ENCODE data around the gene NUP160.
"Not testable (repeated sequence)": the region's sequence is repeated elsewhere in the genome, so short reads cannot be mapped to it uniquely, and the experiment has no call there.

Gene NUP160

GRCh38 chr11:47861728-47862127, 13.6 kb upstream of the NUP160 start:
- DNase-seq (ENCODE audit: low spot score): no peak

- no peak for DNase-seq (ENCODE audit: low spot score)
These were observed 12.4 kb upstream of the NUP160 start for GRCh38 chr11:47860536-47860935.

GRCh38 chr11:47857892-47858543, 9.9 kb upstream of the NUP160 start:
- DNase-seq (ENCODE audit: low spot score): peak; percentile 71

- DNase-seq (ENCODE audit: low spot score): peak; percentile 43
These were observed 9.3 kb upstream of the NUP160 start for GRCh38 chr11:47857485-47857884.

GRCh38 chr11:47856186-47856585, 8.0 kb upstream of the NUP160 start:
- no peak for DNase-seq (ENCODE audit: low spot score)

- DNase-seq (ENCODE audit: low spot score): no peak
These were observed 6.5 kb upstream of the NUP160 start for GRCh38 chr11:47854667-47855066.

GRCh38 chr11:47852053-47852452, 3.9 kb upstream of the NUP160 start:
- no peak for DNase-seq (ENCODE audit: low spot score)

- DNase-seq (ENCODE audit: low spot score): peak; percentile 72
These were observed 2.2 kb upstream of the NUP160 start for GRCh38 chr11:47850337-47850736.

- no peak for DNase-seq (ENCODE audit: low spot score)
These were observed 578 bp upstream of the NUP160 start for GRCh38 chr11:47848700-47849155.

- DNase-seq (ENCODE audit: low spot score): no peak
These were observed 636 bp downstream of the NUP160 start for GRCh38 chr11:47847537-47847891.

- DNase-seq (ENCODE audit: low spot score): no peak
These were observed 1.2 kb downstream of the NUP160 start for GRCh38 chr11:47846998-47847397.

- no peak for DNase-seq (ENCODE audit: low spot score)
These were observed 4.6 kb downstream of the NUP160 start for GRCh38 chr11:47843361-47844055.

GRCh38 chr11:47842749-47843148, 5.4 kb downstream of the NUP160 start:
- no peak for DNase-seq (ENCODE audit: low spot score)

- DNase-seq (ENCODE audit: low spot score): no peak
These were observed 10.2 kb downstream of the NUP160 start for GRCh38 chr11:47837929-47838328.

- no peak for DNase-seq (ENCODE audit: low spot score)
These were observed 10.9 kb downstream of the NUP160 start for GRCh38 chr11:47837292-47837691.

- DNase-seq (ENCODE audit: low spot score): not testable (repeated sequence)
These were observed 18.1 kb downstream of the NUP160 start for GRCh38 chr11:47830013-47830412.

GRCh38 chr11:47828284-47828683, 19.9 kb downstream of the NUP160 start:
- no peak for DNase-seq (ENCODE audit: low spot score)

- DNase-seq (ENCODE audit: low spot score): not testable (repeated sequence)
These were observed 25.5 kb downstream of the NUP160 start for GRCh38 chr11:47822664-47823063.

- no peak for DNase-seq (ENCODE audit: low spot score)
These were observed 28.4 kb downstream of the NUP160 start for GRCh38 chr11:47819743-47820142.

GRCh38 chr11:47800759-47801158, 47.4 kb downstream of the NUP160 start:
- no peak for DNase-seq (ENCODE audit: low spot score)

GRCh38 chr11:47797633-47798032, 50.5 kb downstream of the NUP160 start:
- no peak for DNase-seq (ENCODE audit: low spot score)

- DNase-seq (ENCODE audit: low spot score): no peak
These were observed 56.2 kb downstream of the NUP160 start for GRCh38 chr11:47791774-47792430.

- not testable (repeated sequence) for DNase-seq (ENCODE audit: low spot score)
These were observed 58.1 kb downstream of the NUP160 start for GRCh38 chr11:47790017-47790416.

Data from germinal center (tissue), 1 donor.